Liver (tissue), 9 donors: Measurements from ENCODE around the gene BTG4. TPM values are rescaled to one million over a fixed set of nuclear protein-coding genes. Genes with fewer than 3 reads are reported as not detected.

Experiments
- DNase-seq: peaks from one replicate; pipeline ENCODE4 v3.0.0-alpha.2; 2017; ENCODE audit warnings: low spot score
- H3K27ac ChIP-seq, 2 donors: one replicate each; pipeline ENCODE4 v1.7.0; 2013; ENCODE audit warnings: inconsistent platforms in 2 of 2, low read length in 2 of 2, control low read depth in 1 of 2, low read depth in 1 of 2, mild to moderate bottlenecking in 1 of 2
- H3K27me3 ChIP-seq, 4 donors: one replicate each; pipeline versions ENCODE4 v1.6.1 to v1.7.0; 2013; ENCODE audit warnings: low read length in 3 of 4, inconsistent platforms in 1 of 4, mild to moderate bottlenecking in 1 of 4, moderate library complexity in 1 of 4; ENCODE audit not compliant: control insufficient read depth in 4 of 4, insufficient read depth in 4 of 4
- H3K36me3 ChIP-seq, 4 donors: one replicate each; pipeline versions ENCODE4 v1.6.1 to v1.7.0; 2013; ENCODE audit warnings: low read length in 3 of 4, mild to moderate bottlenecking in 3 of 4, low read depth in 1 of 4, moderate library complexity in 1 of 4; ENCODE audit not compliant: control insufficient read depth in 4 of 4, insufficient read depth in 3 of 4
- H3K4me1 ChIP-seq, 4 donors: one replicate each; pipeline versions ENCODE4 v1.6.1 to v1.7.0; 2013; ENCODE audit warnings: low read length in 3 of 4, mild to moderate bottlenecking in 3 of 4, moderate library complexity in 1 of 4; ENCODE audit not compliant: control insufficient read depth in 4 of 4, insufficient read depth in 4 of 4
- H3K4me3 ChIP-seq, 3 donors: one replicate each; pipeline versions ENCODE4 v1.6.1 to v1.7.0; 2013; ENCODE audit warnings: low read length in 3 of 3, control low read depth in 1 of 3, low read depth in 1 of 3, mild to moderate bottlenecking in 1 of 3
- H3K9ac ChIP-seq, 2 donors: one replicate each; pipeline ENCODE4 v1.7.0; 2013; ENCODE audit warnings: low read length in 2 of 2, mild to moderate bottlenecking in 2 of 2, moderate library complexity in 2 of 2, control low read depth in 1 of 2, low read depth in 1 of 2
- H3K9me3 ChIP-seq, 4 donors: one replicate each; pipeline versions ENCODE4 v1.6.1 to v1.7.0; 2013; ENCODE audit warnings: low read length in 3 of 4; ENCODE audit not compliant: control insufficient read depth in 4 of 4
- EGR1 ChIP-seq, 2 donors: IDR thresholded peaks; 2 replicates each; pipeline ENCODE4 v1.6.1; 2016 to 2018; ENCODE audit warnings: antibody characterized with exemption in 2 of 2, low read depth in 2 of 2
- FOXA1 ChIP-seq: IDR thresholded peaks from 2 replicates; pipeline ENCODE4 v1.6.1; 2016; ENCODE audit warnings: antibody characterized with exemption
- FOXA2 ChIP-seq: IDR thresholded peaks from 2 replicates; pipeline ENCODE4 v1.6.1; 2016; ENCODE audit warnings: antibody characterized with exemption
- HNF4A ChIP-seq, 2 donors: conservative IDR thresholded peaks; 2 replicates each; pipeline ENCODE4 v1.6.1; 2016; ENCODE audit warnings: antibody characterized with exemption in 2 of 2, mild to moderate bottlenecking in 2 of 2
- HNF4G ChIP-seq: IDR thresholded peaks from 2 replicates; pipeline ENCODE4 v1.6.1; 2016; ENCODE audit warnings: antibody characterized with exemption
- JUND ChIP-seq, 2 donors: IDR thresholded peaks; 2 replicates each; pipeline ENCODE4 v1.6.1; 2016; ENCODE audit warnings: antibody characterized with exemption in 2 of 2
- NR2F2 ChIP-seq: IDR thresholded peaks from 2 replicates; pipeline ENCODE4 v1.6.1; 2016; ENCODE audit warnings: antibody characterized with exemption
- RAD21 ChIP-seq, 2 donors: IDR thresholded peaks; 2 replicates each; pipeline ENCODE4 v1.6.1; 2016; ENCODE audit warnings: antibody characterized with exemption in 2 of 2, mild to moderate bottlenecking in 2 of 2
- SP1 ChIP-seq: IDR thresholded peaks from 2 replicates; pipeline ENCODE4 v1.6.1; 2018; ENCODE audit warnings: antibody characterized with exemption, mild to moderate bottlenecking
- TAF1 ChIP-seq: conservative IDR thresholded peaks from 2 replicates; pipeline ENCODE4 v1.6.1; 2016; ENCODE audit warnings: antibody characterized with exemption, mild to moderate bottlenecking
- YY1 ChIP-seq: IDR thresholded peaks from 2 replicates; pipeline ENCODE4 v1.6.1; 2016; ENCODE audit warnings: antibody characterized with exemption, mild to moderate bottlenecking
- whole genome bisulfite sequencing: extraction: QIAGEN DNeasy Blood & Tissue Kit; methylation state at CpG from one replicate; pipeline ENCODE4 v1.1.7; 2013; 5-methylcytosine and 5-hydroxymethylcytosine counted together
- polyA plus RNA-seq, 2 donors: library from polyadenylated mRNA; stranded (reverse) in 1 of 2; unstranded in 1 of 2; fragments of 200-250 nt in 1 of 2; fragments of >200 nt in 1 of 2; fragmentation: Nextera tagmentation in 1 of 2; extraction: Ambion mirVana in 1 of 2; gene quantifications; one replicate each; pipeline versions ENCODE4 v1.2.1 to v1.2.3, GENCODE V29; 2013 to 2015
- total RNA-seq, 2 donors: library from RNA; depleted of rRNA; stranded (reverse); fragments of >200 nt; gene quantifications; one replicate each; pipeline ENCODE4 v1.2.3, GENCODE V29; 2014
- TF ChIP-seq, protein P1 (sequence below): IDR thresholded peaks from 2 replicates; pipeline ENCODE4 v1.6.1; 2016; ENCODE audit warnings: antibody characterized with exemption
- TF ChIP-seq, protein P2 (sequence below): IDR thresholded peaks from 2 replicates; pipeline ENCODE4 v1.6.1; 2016; ENCODE audit warnings: antibody characterized with exemption, mild to moderate bottlenecking
- TF ChIP-seq, protein P3 (sequence below): IDR thresholded peaks from 2 replicates; pipeline ENCODE4 v1.6.1; 2016; ENCODE audit warnings: antibody characterized with exemption
- TF ChIP-seq, protein P4 (sequence below): fragments of 150-350 bp; IDR thresholded peaks from 2 replicates; pipeline ENCODE4 v1.5.1; 2017; ENCODE audit warnings: improper control_type of control experiment, low read depth, low read length; ENCODE audit not compliant: missing input control
- TF ChIP-seq, protein P5 (sequence below): IDR thresholded peaks from 2 replicates; pipeline ENCODE4 v1.6.1; 2016; ENCODE audit warnings: antibody characterized with exemption
- donor health status: healthy.
- donor health status: healthy.
- donor health status: healthy.
- donor health status: healthy.
- donor health status: healthy.

BTG4 gene
- total and polyA plus RNA-seq, 4 donors = not detected

DNA sequence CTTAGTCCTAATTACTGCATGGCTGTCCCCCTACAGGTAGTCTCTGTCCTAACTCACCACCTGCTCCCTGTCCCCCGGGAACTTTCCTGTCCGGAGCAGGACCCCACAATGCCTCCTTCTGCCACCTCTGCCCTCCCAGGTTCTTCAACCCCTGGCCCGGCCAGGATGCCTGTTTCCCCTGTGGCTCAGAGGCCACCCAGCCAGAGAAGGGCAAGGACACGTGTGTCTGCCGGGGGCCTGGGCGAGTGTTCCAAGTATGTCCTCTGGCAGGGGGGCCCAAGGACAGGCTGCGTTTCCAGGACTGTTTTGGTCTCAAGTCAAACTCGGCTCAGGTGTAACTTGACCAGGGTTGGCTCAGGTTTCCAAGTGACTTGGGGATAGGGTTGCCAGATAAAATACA, 63.8 kb downstream of the BTG4 start:
- H3K9ac ChIP-seq = no peak overlapping the region
- H3K36me3 ChIP-seq = no peaks in the 10 kb centered on the region
- DNase-seq = no peak
- no peaks in the 10 kb centered on the region for H3K4me1 ChIP-seq
- H3K4me3 ChIP-seq = no peak overlapping the region
- no peak overlapping the region for H3K27ac ChIP-seq
- 82% methylated on average over 8 of the region's 8 CpGs for WGBS
- no peaks in the 10 kb centered on the region for H3K9me3 ChIP-seq
- H3K27me3 ChIP-seq = no peaks in the 10 kb centered on the region
- TF ChIP-seq FOXA1 (no peak), JUND (IDR thresholded peaks at IDR 0.05) (no peak), YY1 (no peak), SP1 (no peak), RAD21 (IDR thresholded peaks at IDR 0.05) (no peak)

DNA sequence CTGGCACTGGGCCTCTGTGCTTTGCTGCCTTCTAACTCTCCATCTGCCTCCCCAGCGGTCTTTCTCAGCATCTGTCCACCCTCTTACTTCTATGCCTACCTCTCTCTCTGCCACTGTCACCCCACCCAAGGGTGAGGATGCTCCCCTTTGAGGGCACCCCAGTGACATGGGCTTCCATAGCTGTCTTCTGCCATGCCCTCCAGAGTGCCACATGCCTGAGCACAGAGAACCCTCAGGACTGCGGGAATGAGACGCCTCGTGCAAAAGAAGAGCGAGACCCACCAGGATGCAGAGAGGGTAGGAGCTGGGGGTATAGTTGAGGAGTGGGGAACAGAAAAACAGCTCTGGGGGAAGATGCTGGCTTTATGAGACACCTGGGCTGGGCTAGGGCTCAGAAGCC, 64.3 kb downstream of the BTG4 start:
- H3K4me1 ChIP-seq = no peaks in the 10 kb centered on the region
- H3K9me3 ChIP-seq = no peaks in the 10 kb centered on the region
- TF ChIP-seq EGR1 (IDR thresholded peaks at IDR 0.05; ENCODE audit: low read depth in 2 of 2) (no peak), RAD21 (IDR thresholded peaks at IDR 0.05) (no peak), HNF4A (conservative IDR thresholded peaks at IDR 0.05) (no peak), SP1 (no peak), FOXA2 (no peak), JUND (IDR thresholded peaks at IDR 0.05) (no peak), HNF4G (no peak), FOXA1 (no peak)
- TF ChIP-seq, protein P1, sequence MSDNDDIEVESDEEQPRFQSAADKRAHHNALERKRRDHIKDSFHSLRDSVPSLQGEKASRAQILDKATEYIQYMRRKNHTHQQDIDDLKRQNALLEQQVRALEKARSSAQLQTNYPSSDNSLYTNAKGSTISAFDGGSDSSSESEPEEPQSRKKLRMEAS = no peak
- TF ChIP-seq, protein P2, sequence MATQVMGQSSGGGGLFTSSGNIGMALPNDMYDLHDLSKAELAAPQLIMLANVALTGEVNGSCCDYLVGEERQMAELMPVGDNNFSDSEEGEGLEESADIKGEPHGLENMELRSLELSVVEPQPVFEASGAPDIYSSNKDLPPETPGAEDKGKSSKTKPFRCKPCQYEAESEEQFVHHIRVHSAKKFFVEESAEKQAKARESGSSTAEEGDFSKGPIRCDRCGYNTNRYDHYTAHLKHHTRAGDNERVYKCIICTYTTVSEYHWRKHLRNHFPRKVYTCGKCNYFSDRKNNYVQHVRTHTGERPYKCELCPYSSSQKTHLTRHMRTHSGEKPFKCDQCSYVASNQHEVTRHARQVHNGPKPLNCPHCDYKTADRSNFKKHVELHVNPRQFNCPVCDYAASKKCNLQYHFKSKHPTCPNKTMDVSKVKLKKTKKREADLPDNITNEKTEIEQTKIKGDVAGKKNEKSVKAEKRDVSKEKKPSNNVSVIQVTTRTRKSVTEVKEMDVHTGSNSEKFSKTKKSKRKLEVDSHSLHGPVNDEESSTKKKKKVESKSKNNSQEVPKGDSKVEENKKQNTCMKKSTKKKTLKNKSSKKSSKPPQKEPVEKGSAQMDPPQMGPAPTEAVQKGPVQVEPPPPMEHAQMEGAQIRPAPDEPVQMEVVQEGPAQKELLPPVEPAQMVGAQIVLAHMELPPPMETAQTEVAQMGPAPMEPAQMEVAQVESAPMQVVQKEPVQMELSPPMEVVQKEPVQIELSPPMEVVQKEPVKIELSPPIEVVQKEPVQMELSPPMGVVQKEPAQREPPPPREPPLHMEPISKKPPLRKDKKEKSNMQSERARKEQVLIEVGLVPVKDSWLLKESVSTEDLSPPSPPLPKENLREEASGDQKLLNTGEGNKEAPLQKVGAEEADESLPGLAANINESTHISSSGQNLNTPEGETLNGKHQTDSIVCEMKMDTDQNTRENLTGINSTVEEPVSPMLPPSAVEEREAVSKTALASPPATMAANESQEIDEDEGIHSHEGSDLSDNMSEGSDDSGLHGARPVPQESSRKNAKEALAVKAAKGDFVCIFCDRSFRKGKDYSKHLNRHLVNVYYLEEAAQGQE = no peak
- TF ChIP-seq, protein P3, sequence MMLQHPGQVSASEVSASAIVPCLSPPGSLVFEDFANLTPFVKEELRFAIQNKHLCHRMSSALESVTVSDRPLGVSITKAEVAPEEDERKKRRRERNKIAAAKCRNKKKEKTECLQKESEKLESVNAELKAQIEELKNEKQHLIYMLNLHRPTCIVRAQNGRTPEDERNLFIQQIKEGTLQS = no peak
- no peaks in the 10 kb centered on the region for H3K36me3 ChIP-seq
- no peak for DNase-seq
- H3K9ac ChIP-seq = no peak overlapping the region
- WGBS = 92% methylated on average over 5 of the region's 5 CpGs
- H3K27me3 ChIP-seq = no peaks in the 10 kb centered on the region
- no peak overlapping the region for H3K27ac ChIP-seq
- H3K4me3 ChIP-seq = no peak overlapping the region

DNA sequence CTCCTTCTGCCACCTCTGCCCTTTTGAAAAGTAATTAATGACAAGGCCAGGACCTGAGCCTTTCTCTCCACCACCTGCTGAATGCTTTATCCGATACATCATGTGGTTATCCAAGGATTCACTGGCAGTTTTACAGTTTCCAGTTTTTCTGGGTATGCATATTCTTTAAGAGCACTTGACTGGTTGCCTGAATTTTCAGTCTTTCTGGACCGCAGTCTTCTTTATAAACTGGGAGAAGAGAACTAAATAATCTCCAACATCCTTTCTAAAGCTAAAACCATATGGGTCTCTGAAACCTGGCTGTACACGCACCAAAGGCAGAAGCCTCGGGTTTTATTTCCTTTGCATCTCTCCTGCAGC, 65.1 kb downstream of the BTG4 start:
- no peaks in the 10 kb centered on the region for H3K36me3 ChIP-seq
- no peak overlapping the region for H3K4me3 ChIP-seq
- 75% methylated on average over 4 of the region's 4 CpGs for WGBS
- H3K9ac ChIP-seq = no peak overlapping the region
- H3K27ac ChIP-seq = no peak overlapping the region
- no peak for DNase-seq
- H3K4me1 ChIP-seq = no peaks in the 10 kb centered on the region
- no peaks in the 10 kb centered on the region for H3K27me3 ChIP-seq
- no peaks in the 10 kb centered on the region for H3K9me3 ChIP-seq
- TF ChIP-seq, protein P4, sequence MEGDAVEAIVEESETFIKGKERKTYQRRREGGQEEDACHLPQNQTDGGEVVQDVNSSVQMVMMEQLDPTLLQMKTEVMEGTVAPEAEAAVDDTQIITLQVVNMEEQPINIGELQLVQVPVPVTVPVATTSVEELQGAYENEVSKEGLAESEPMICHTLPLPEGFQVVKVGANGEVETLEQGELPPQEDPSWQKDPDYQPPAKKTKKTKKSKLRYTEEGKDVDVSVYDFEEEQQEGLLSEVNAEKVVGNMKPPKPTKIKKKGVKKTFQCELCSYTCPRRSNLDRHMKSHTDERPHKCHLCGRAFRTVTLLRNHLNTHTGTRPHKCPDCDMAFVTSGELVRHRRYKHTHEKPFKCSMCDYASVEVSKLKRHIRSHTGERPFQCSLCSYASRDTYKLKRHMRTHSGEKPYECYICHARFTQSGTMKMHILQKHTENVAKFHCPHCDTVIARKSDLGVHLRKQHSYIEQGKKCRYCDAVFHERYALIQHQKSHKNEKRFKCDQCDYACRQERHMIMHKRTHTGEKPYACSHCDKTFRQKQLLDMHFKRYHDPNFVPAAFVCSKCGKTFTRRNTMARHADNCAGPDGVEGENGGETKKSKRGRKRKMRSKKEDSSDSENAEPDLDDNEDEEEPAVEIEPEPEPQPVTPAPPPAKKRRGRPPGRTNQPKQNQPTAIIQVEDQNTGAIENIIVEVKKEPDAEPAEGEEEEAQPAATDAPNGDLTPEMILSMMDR = no peak
- TF ChIP-seq, protein P5, sequence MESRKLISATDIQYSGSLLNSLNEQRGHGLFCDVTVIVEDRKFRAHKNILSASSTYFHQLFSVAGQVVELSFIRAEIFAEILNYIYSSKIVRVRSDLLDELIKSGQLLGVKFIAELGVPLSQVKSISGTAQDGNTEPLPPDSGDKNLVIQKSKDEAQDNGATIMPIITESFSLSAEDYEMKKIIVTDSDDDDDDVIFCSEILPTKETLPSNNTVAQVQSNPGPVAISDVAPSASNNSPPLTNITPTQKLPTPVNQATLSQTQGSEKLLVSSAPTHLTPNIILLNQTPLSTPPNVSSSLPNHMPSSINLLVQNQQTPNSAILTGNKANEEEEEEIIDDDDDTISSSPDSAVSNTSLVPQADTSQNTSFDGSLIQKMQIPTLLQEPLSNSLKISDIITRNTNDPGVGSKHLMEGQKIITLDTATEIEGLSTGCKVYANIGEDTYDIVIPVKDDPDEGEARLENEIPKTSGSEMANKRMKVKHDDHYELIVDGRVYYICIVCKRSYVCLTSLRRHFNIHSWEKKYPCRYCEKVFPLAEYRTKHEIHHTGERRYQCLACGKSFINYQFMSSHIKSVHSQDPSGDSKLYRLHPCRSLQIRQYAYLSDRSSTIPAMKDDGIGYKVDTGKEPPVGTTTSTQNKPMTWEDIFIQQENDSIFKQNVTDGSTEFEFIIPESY = no peak
- TF ChIP-seq, protein P2 = no peak
- no peak for TF ChIP-seq NR2F2
- TF ChIP-seq, protein P1 = no peak
- TF ChIP-seq RAD21 (IDR thresholded peaks at IDR 0.05) = no peak
- TF ChIP-seq, protein P3 = no peak
- TF ChIP-seq JUND (IDR thresholded peaks at IDR 0.05) = no peak
- no peak for TF ChIP-seq HNF4A (conservative IDR thresholded peaks at IDR 0.05)
- no peak for TF ChIP-seq FOXA2
- no peak for TF ChIP-seq TAF1
